ENCODE data around the gene TEAD1.
"Not testable (repeated sequence)": the region's sequence is repeated elsewhere in the genome, so short reads cannot be mapped to it uniquely, and the experiment has no call there.

Gene TEAD1

GRCh38 chr11:12755510-12756453, 81.6 kb downstream of the TEAD1 start:
- no peak overlapping the region for H3K9ac ChIP-seq (ENCODE audit: low read length)
- peaks cover 6% of the 10 kb centered on the region for H3K4me1 ChIP-seq (ENCODE audit: control insufficient read depth, insufficient read depth, low read length)
- H3K27ac ChIP-seq (ENCODE audit: low read depth, low read length), result no peak overlapping the region
- H3K27me3 ChIP-seq (ENCODE audit: control insufficient read depth, insufficient read depth, low read length), result no peaks in the 10 kb centered on the region
- no peaks in the 10 kb centered on the region for H3K36me3 ChIP-seq (ENCODE audit: control insufficient read depth, insufficient read depth, low read length)
- H3K4me3 ChIP-seq (ENCODE audit: low read length), result no peak overlapping the region

GRCh38 chr11:12756454-12756806, 82.2 kb downstream of the TEAD1 start:
- Histone ChIP-seq H3K4me1 (ENCODE audit: control insufficient read depth, insufficient read depth, low read length) (peaks cover 6% of the 10 kb centered on the region), H3K9ac (ENCODE audit: low read length) (no peak overlapping the region), H3K4me3 (ENCODE audit: low read length) (no peak overlapping the region), H3K27ac (ENCODE audit: low read depth, low read length) (no peak overlapping the region), H3K27me3 (ENCODE audit: control insufficient read depth, insufficient read depth, low read length) (no peaks in the 10 kb centered on the region), H3K36me3 (ENCODE audit: control insufficient read depth, insufficient read depth, low read length) (no peaks in the 10 kb centered on the region)

GRCh38 chr11:12756867-12757266, 82.6 kb downstream of the TEAD1 start:
- Histone ChIP-seq H3K27ac (ENCODE audit: low read depth, low read length) (no peak overlapping the region), H3K27me3 (ENCODE audit: control insufficient read depth, insufficient read depth, low read length) (no peaks in the 10 kb centered on the region), H3K4me1 (ENCODE audit: control insufficient read depth, insufficient read depth, low read length) (peaks cover 9% of the 10 kb centered on the region), H3K36me3 (ENCODE audit: control insufficient read depth, insufficient read depth, low read length) (no peaks in the 10 kb centered on the region), H3K9ac (ENCODE audit: low read length) (no peak overlapping the region), H3K4me3 (ENCODE audit: low read length) (no peak overlapping the region)

- Histone ChIP-seq H3K36me3 (ENCODE audit: control insufficient read depth, insufficient read depth, low read length) (no peaks in the 10 kb centered on the region), H3K9ac (ENCODE audit: low read length) (no peak overlapping the region), H3K27me3 (ENCODE audit: control insufficient read depth, insufficient read depth, low read length) (no peaks in the 10 kb centered on the region), H3K27ac (ENCODE audit: low read depth, low read length) (no peak overlapping the region), H3K4me3 (ENCODE audit: low read length) (no peak overlapping the region), H3K4me1 (ENCODE audit: control insufficient read depth, insufficient read depth, low read length) (peaks cover 13% of the 10 kb centered on the region)
Observed at GRCh38 chr11:12757416-12757815, 83.2 kb downstream of the TEAD1 start.

- peaks cover 19% of the 10 kb centered on the region for H3K4me1 ChIP-seq (ENCODE audit: control insufficient read depth, insufficient read depth, low read length)
- H3K36me3 ChIP-seq (ENCODE audit: control insufficient read depth, insufficient read depth, low read length), result not testable (repeated sequence)
Observed at GRCh38 chr11:12758117-12758516, 83.9 kb downstream of the TEAD1 start.

GRCh38 chr11:12761029-12761428, 86.8 kb downstream of the TEAD1 start:
- Histone ChIP-seq H3K9ac (ENCODE audit: low read length) (no peak overlapping the region), H3K27me3 (ENCODE audit: control insufficient read depth, insufficient read depth, low read length) (no peaks in the 10 kb centered on the region), H3K36me3 (ENCODE audit: control insufficient read depth, insufficient read depth, low read length) (peaks cover 3% of the 10 kb centered on the region), H3K4me3 (ENCODE audit: low read length) (no peak overlapping the region), H3K4me1 (ENCODE audit: control insufficient read depth, insufficient read depth, low read length) (peaks cover 16% of the 10 kb centered on the region), H3K27ac (ENCODE audit: low read depth, low read length) (no peak overlapping the region)

More at GRCh38 chr11:12758117-12758516, 83.9 kb downstream of the TEAD1 start:
- not testable (repeated sequence) for H3K27ac ChIP-seq (ENCODE audit: low read depth, low read length); H3K9ac ChIP-seq (ENCODE audit: low read length); H3K27me3 ChIP-seq (ENCODE audit: control insufficient read depth, insufficient read depth, low read length); H3K4me3 ChIP-seq (ENCODE audit: low read length)

- Histone ChIP-seq H3K9ac (ENCODE audit: low read length) (no peak overlapping the region), H3K27me3 (ENCODE audit: control insufficient read depth, insufficient read depth, low read length) (no peaks in the 10 kb centered on the region), H3K4me1 (ENCODE audit: control insufficient read depth, insufficient read depth, low read length) (peaks cover 22% of the 10 kb centered on the region), H3K4me3 (ENCODE audit: low read length) (no peak overlapping the region), H3K36me3 (ENCODE audit: control insufficient read depth, insufficient read depth, low read length) (peaks cover 3% of the 10 kb centered on the region), H3K27ac (ENCODE audit: low read depth, low read length) (no peak overlapping the region)
Observed at GRCh38 chr11:12762278-12762677, 88.1 kb downstream of the TEAD1 start.

GRCh38 chr11:12762696-12763324, 88.6 kb downstream of the TEAD1 start:
- Histone ChIP-seq H3K4me1 (ENCODE audit: control insufficient read depth, insufficient read depth, low read length) (peaks cover 27% of the 10 kb centered on the region), H3K27me3 (ENCODE audit: control insufficient read depth, insufficient read depth, low read length) (no peaks in the 10 kb centered on the region), H3K9ac (ENCODE audit: low read length) (no peak overlapping the region), H3K27ac (ENCODE audit: low read depth, low read length) (no peak overlapping the region), H3K36me3 (ENCODE audit: control insufficient read depth, insufficient read depth, low read length) (peaks cover 3% of the 10 kb centered on the region), H3K4me3 (ENCODE audit: low read length) (no peak overlapping the region)

- Histone ChIP-seq H3K36me3 (ENCODE audit: control insufficient read depth, insufficient read depth, low read length) (peaks cover 3% of the 10 kb centered on the region), H3K4me1 (ENCODE audit: control insufficient read depth, insufficient read depth, low read length) (peaks cover 28% of the 10 kb centered on the region), H3K4me3 (ENCODE audit: low read length) (no peak overlapping the region), H3K27me3 (ENCODE audit: control insufficient read depth, insufficient read depth, low read length) (no peaks in the 10 kb centered on the region), H3K27ac (ENCODE audit: low read depth, low read length) (no peak overlapping the region), H3K9ac (ENCODE audit: low read length) (no peak overlapping the region)
Observed at GRCh38 chr11:12764187-12764914, 90.1 kb downstream of the TEAD1 start.

GRCh38 chr11:12765428-12765827, 91.2 kb downstream of the TEAD1 start:
- peaks cover 32% of the 10 kb centered on the region for H3K4me1 ChIP-seq (ENCODE audit: control insufficient read depth, insufficient read depth, low read length)
- H3K4me3 ChIP-seq (ENCODE audit: low read length), result no peak overlapping the region
- peak overlapping the region; percentile 34 for H3K27ac ChIP-seq (ENCODE audit: low read depth, low read length)
- no peak overlapping the region for H3K9ac ChIP-seq (ENCODE audit: low read length)
- no peaks in the 10 kb centered on the region for H3K27me3 ChIP-seq (ENCODE audit: control insufficient read depth, insufficient read depth, low read length)
- H3K36me3 ChIP-seq (ENCODE audit: control insufficient read depth, insufficient read depth, low read length), result peaks cover 3% of the 10 kb centered on the region

GRCh38 chr11:12767027-12767426, 92.8 kb downstream of the TEAD1 start:
- no peak overlapping the region for H3K9ac ChIP-seq (ENCODE audit: low read length)
- H3K27me3 ChIP-seq (ENCODE audit: control insufficient read depth, insufficient read depth, low read length), result no peaks in the 10 kb centered on the region
- H3K4me3 ChIP-seq (ENCODE audit: low read length), result no peak overlapping the region
- peaks cover 3% of the 10 kb centered on the region for H3K36me3 ChIP-seq (ENCODE audit: control insufficient read depth, insufficient read depth, low read length)
- H3K4me1 ChIP-seq (ENCODE audit: control insufficient read depth, insufficient read depth, low read length), result peaks cover 33% of the 10 kb centered on the region
- peak overlapping the region; percentile 54 for H3K27ac ChIP-seq (ENCODE audit: low read depth, low read length)

- no peak overlapping the region for H3K4me3 ChIP-seq (ENCODE audit: low read length)
- peaks cover 28% of the 10 kb centered on the region for H3K4me1 ChIP-seq (ENCODE audit: control insufficient read depth, insufficient read depth, low read length)
- peaks cover 3% of the 10 kb centered on the region for H3K36me3 ChIP-seq (ENCODE audit: control insufficient read depth, insufficient read depth, low read length)
- H3K27ac ChIP-seq (ENCODE audit: low read depth, low read length), result no peak overlapping the region
- no peaks in the 10 kb centered on the region for H3K27me3 ChIP-seq (ENCODE audit: control insufficient read depth, insufficient read depth, low read length)
- no peak overlapping the region for H3K9ac ChIP-seq (ENCODE audit: low read length)
Observed at GRCh38 chr11:12767577-12767976, 93.4 kb downstream of the TEAD1 start.

Data from rectal smooth muscle tissue (tissue), 1 donor.